GM19193 (cell line): ENCODE results near the gene RAB17.

ENCODE experiments used
- POLR2A ChIP-seq: IDR thresholded peaks from 4 replicates; pipeline ENCODE4 v1.6.1; 2011; ENCODE audit not compliant: insufficient read depth, insufficient read length; ENCODE audit errors: extremely low read depth

RAB17 gene

DNA sequence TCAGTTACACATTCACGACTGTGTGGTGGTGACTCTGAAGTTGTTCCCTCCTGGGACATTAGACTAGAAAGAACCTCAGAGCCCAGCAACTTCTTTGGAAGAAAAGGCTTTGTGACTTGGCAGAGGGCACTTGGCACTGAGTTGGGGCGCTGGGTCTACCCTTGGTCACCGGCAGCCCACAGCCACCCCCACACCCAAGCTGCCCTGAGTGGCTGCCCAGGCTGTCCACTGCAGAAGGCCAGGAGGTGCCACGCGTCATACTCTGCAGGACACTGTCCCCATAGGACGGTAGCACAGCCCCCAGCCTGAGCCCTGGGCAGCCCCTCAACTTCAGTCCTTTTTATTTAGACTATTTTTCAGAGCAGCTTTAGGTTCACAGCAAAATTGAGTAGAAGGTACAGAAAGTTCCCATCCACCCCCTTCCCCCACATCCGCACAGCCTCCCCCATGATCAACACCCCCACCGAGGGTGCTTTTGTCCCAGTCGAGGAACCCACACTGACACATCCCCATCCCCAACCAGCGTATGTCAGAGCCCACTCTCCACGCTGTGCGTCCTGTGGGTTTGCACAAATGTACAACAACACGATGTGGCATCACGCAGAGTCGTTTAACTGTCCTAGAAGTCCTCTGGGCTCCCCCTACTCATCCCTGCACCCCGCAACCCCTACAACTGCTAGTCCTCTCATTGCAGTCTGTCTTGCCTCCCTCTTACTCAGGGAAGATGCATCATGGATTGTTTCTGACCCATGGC, 23.1 kb downstream of the RAB17 start:
- TF ChIP-seq POLR2A = no peak

- TF ChIP-seq POLR2A = no peak
These were observed 23.9 kb downstream of the RAB17 start, which contains the start of gene PRLH for GRCh38 chr2:237566401-237567235. Gene PRLH (plus strand): TSS chr2:237566574. CDS start chr2:237566574, 0 bp downstream.

DNA sequence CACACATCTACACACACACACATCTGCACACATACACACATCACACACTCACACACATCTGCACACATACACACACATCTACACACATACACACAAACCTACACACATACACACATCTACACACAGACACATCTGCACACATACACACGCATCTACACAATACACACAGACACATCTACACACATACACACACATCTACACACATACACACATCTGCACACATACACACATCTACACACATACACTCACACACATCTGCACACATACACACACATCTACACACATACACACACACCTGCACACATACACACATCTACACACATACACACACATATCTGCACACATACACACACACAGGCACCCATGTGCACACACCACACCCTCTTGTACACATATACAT, 24.6 kb downstream of the RAB17 start:
- no peak for TF ChIP-seq POLR2A

DNA sequence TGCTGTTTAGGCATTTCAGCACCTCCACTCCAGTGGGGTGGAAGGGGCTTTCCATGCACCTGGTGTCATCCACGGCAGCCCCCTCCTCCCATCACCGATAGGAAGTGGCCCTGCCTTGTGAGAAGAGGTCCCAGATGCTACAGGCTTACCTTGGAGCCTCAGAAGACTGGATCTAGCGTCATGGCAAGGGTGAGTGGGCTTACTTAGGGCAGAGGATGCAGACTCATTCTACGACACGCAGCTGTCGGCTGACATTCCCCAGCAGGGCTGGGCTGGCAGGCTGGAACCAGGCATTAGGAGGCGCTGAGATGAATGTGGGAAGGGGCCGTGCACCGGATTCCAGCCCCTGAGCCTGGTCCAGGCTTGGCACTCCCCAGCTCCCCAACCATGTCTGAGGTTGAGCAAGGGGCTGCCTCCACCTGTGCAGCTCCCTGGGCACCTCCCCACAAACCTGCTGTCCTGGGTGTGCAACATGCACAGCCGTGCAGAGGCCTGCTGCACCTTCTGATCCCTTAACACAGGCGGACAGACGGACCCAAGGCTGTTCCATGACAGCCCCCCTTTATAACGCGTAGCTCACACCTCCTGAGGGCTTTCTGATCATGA, 25.9 kb downstream of the RAB17 start:
- TF ChIP-seq POLR2A = no peak

- no peak for TF ChIP-seq POLR2A
These were observed 26.7 kb downstream of the RAB17 start for GRCh38 chr2:237563816-237564215.

GRCh38 chr2:237561221-237561620, 29.3 kb downstream of the RAB17 start:
- TF ChIP-seq POLR2A = no peak

DNA sequence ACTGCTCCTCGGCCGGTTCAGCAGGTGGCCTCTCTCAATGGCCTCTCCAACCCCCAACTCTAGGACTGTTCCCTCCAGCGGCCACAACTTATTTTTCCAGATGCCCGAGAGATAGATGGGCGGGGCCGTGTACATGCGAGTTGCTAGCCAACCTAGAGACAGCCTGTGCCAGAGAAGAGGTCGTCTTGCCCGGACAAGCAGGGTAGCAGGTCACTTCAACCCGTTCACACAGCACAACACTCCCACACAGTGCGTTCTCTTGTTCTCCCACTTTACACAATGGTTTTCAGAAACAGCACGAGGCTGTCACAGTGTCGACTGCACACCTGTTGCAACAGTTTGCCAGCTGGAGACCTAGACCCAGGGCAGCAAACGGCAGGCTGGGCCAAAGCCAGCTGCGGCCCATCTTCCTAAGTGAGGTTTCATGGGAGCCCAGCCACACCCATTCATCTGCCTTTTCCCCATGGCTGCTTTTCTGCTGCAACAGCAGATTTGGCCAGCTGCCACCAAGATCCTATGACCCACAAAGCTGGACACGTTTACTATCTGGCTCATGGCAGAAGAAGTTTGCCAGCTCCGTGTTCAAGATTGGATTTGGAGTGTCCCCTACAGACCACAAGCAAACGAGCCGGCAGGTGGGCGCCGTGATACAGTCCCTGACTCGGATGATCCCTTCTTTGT, 31.4 kb downstream of the RAB17 start:
- no peak for TF ChIP-seq POLR2A

DNA sequence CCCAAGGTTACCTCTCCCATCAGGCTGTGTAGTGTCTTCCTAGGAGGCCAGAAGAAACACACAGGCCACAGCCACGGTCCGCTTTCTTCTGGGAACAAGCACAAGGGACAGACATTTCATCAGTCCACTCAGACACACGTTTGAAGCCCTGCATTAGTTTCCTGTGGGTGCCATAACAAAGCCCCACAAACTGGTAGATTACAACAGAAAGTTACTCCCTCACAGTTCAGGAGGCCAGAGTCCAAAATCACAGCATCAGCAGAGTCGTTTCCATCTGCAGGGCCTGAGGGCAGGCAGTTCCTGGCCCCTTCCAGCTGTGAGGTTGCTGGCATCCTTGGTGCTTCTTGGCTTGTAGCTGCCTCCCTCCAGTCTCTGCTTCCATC, 32.9 kb downstream of the RAB17 start:
- no peak for TF ChIP-seq POLR2A

GRCh38 chr2:237556773-237557632, 33.5 kb downstream of the RAB17 start:
- TF ChIP-seq POLR2A = no peak

GRCh38 chr2:237555560-237555959, 35.0 kb downstream of the RAB17 start:
- no peak for TF ChIP-seq POLR2A

DNA sequence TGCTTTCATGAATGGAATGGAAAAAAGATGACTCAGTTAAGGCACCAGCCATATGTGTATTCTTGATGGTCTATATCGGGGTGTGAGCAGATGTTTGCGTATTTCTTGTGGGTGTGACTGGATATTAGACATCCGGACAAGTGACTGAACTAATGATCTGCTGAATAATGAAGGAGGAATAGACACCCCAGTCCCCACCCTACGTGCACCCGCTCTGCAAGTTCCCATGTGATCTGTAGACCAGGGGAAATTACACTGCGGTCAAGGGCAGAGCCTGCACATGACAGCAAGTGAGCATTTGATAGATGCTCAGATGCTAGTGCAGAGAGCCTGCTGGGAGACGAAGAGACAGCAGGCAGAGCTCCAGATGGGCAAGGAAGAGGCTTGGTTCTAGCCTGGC, 36.6 kb downstream of the RAB17 start:
- no peak for TF ChIP-seq POLR2A

DNA sequence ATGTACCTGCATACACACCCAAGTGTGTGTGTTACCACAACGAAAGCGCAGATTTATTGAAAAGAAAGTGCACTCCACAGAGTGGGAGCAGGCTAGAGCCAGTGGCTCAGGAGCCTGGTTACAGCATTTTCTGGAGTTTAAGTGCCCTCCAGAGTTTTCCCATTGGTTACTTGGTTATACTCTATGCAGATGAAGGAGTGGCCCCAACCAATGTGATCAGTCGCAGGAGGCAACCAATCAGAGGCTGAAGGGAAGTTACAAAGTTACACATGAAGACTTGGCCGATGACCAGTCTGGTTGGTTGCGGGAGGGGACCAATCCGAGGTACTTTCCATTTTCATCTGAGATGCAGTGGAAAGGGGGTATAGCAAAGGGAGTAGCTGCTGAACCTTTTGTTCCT, 37.6 kb downstream of the RAB17 start:
- TF ChIP-seq POLR2A = no peak

GRCh38 chr2:237551071-237551574, 39.4 kb downstream of the RAB17 start:
- TF ChIP-seq POLR2A = no peak

- no peak for TF ChIP-seq POLR2A
These were observed 40.7 kb downstream of the RAB17 start for GRCh38 chr2:237549643-237550415.

DNA sequence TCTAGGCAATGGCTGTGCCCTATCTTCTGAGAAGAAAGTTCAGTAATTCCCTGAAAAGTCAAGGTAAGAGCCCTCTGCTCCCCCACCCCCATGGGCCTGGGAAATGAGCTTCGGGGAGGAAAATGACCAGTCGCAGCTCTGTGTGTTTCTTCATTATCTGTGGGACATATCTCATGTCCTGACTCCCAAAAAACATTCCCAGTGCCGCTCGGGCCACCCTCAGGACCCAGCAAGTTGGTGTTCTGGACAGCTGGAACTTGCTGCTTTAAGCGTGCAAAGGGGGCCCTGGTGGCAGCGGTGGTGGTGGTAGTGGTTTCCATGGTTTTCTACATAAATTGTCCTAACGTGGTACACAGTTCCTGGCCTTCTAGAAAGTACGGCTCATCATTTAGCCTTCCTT, 41.3 kb downstream of the RAB17 start:
- TF ChIP-seq POLR2A = no peak
